OCI-LY1 (cell line): ENCODE data around the gene CLASRP.

Experiments
- CTCF ChIP-seq: fragments of 200-600 bp; sonication (generic), shearing (Covaris generic); IDR thresholded peaks from 2 replicates; pipeline ENCODE4 v1.5.1; 2017; ENCODE audit warnings: mild to moderate bottlenecking, antibody characterized with exemption, low read length, moderate library complexity, mixed read lengths
- EZH2 ChIP-seq: fragments of 200-600 bp; sonication (generic), shearing (Covaris generic); IDR thresholded peaks from 2 replicates; pipeline ENCODE4 v1.8.0; 2017; ENCODE audit warnings: borderline replicate concordance, mixed run types, mild to moderate bottlenecking, antibody characterized with exemption, low read length, moderate library complexity, mixed read lengths

DNA sequence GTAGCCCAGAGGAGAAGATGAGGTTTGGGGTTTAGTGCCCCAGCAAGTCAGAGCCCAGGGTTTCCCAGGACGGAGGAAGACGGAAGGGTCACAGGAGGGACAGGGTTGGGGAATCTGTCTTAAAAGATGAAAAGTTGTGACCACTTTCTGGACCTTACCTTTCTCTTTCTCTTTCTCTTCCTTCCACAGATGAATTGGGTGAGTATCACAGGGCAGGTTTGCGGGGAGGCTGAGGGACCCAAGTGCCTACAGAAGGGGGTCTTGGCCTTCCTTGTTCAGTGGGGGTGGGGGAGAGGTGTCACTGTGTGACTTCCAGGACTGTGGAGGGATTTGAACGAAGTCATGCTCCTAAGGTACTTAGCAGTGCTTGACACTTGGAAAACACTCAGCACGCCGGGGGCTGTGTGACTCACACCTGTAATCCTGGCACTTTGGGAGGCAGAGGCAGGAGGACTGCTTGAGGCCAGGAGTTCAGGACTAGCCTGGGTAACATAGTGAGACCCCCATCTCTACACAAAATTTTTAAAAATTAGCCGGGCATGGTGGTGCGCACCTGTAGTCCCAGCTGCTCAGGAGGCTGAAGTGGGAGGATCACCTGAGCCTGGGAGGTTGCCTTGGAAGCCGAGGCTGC is 29.1 kb upstream of the CLASRP start:
- TF ChIP-seq CTCF (no peak), EZH2 (no peak)
